PC-3 (cell line): ENCODE results near the gene NKX2-3. TPM values are rescaled to one million over a fixed set of nuclear protein-coding genes. Genes with fewer than 3 reads are reported as not detected.
A peak's percentile ranks its signal among the peaks of the same experiment; 100 is the strongest.

Experiments
- ATAC-seq: fragments of 200-7000 bp; cut with Tn5 transposase; 2 replicates; pipeline ENCODE4 v1.9.1; 2020; ENCODE audit warnings: mild to moderate bottlenecking, moderate library complexity
- BruUV-seq: library from RNA; stranded (reverse); fragments of 400-500 nt; replicated peaks from 2 replicates; lab custom pipeline; 2021; lab: Mats Ljungman, UMichigan
- CTCF ChIA-PET: fragments of 300-600 bp; sonication (Branson Sonifier 250); formaldehyde crosslinking; loops from one replicate; lab custom pipeline; 2022; ENCODE audit warnings: antibody characterized with exemption; lab: Charles Lee
- POLR2A ChIA-PET: fragments of 300-600 bp; sonication (Branson Sonifier 250); formaldehyde crosslinking; loops from one replicate; lab custom pipeline; 2022; ENCODE audit warnings: antibody characterized with exemption; ENCODE audit not compliant: unreplicated experiment; lab: Charles Lee
- DNase-seq: peaks from one replicate; pipeline ENCODE4 v3.0.0-alpha.2; 2015
- H2AFZ ChIP-seq: fragments of 300-600 bp; sonication (generic); 2 replicates; pipeline ENCODE4 v1.6.0; 2016; ENCODE audit warnings: antibody characterized with exemption, low read length
- H3F3A ChIP-seq: fragments of 300-600 bp; sonication (generic); one replicate; pipeline ENCODE4 v1.6.0; 2017; ENCODE audit warnings: antibody characterized with exemption, low read length, control low read depth, mild to moderate bottlenecking; ENCODE audit not compliant: unreplicated experiment
- H3K27ac ChIP-seq: fragments of 300-600 bp; sonication (generic); 2 replicates; pipeline ENCODE4 v1.5.1; 2016; ENCODE audit warnings: mild to moderate bottlenecking, low read length
- H3K27me3 ChIP-seq: fragments of 300-600 bp; sonication (generic); 2 replicates; pipeline ENCODE4 v1.6.1; 2016; ENCODE audit warnings: low read length, mixed read lengths
- H3K36me3 ChIP-seq: fragments of 300-600 bp; sonication (generic); 2 replicates; pipeline ENCODE4 v1.6.1; 2016; ENCODE audit warnings: low read depth, mixed run types, low read length, mixed read lengths
- H3K4me1 ChIP-seq: fragments of 300-600 bp; sonication (generic); 2 replicates; pipeline ENCODE4 v1.5.1; 2016; ENCODE audit warnings: low read length; ENCODE audit not compliant: insufficient read depth
- H3K4me2 ChIP-seq: fragments of 300-600 bp; sonication (generic); 2 replicates; pipeline ENCODE4 v1.6.0; 2016; ENCODE audit warnings: low read length
- H3K4me3 ChIP-seq: fragments of 300-600 bp; sonication (generic); 2 replicates; pipeline ENCODE4 v1.5.1; 2016; ENCODE audit warnings: mild to moderate bottlenecking, low read length, mixed read lengths
- H3K79me2 ChIP-seq: fragments of 300-600 bp; sonication (generic); 2 replicates; pipeline ENCODE4 v1.6.1; 2017; ENCODE audit warnings: low read length, mixed read lengths
- H3K9ac ChIP-seq: fragments of 300-600 bp; sonication (generic); 2 replicates; pipeline ENCODE4 v1.6.0; 2016; ENCODE audit warnings: mild to moderate bottlenecking, low read length
- H3K9me2 ChIP-seq: fragments of 300-600 bp; sonication (generic); replicated peaks from 2 replicates; pipeline ENCODE4 v1.6.1; 2016; ENCODE audit warnings: mixed run types, low read length, mixed read lengths
- H3K9me3 ChIP-seq: fragments of 300-600 bp; sonication (generic); 2 replicates; pipeline ENCODE4 v1.6.1; 2016; ENCODE audit warnings: low read length, mixed read lengths
- H4K20me1 ChIP-seq: fragments of 300-600 bp; sonication (generic); 2 replicates; pipeline ENCODE4 v1.6.1; 2016; ENCODE audit warnings: low read length, mixed read lengths
- CTCF ChIP-seq: fragments of 300-600 bp; sonication (generic); conservative IDR thresholded peaks from 2 replicates; pipeline ENCODE4 v1.5.1; 2017; ENCODE audit warnings: antibody characterized with exemption, low read depth, mild to moderate bottlenecking, low read length
- EZH2 ChIP-seq: fragments of 300-600 bp; sonication (generic); IDR thresholded peaks from one replicate; pipeline ENCODE4 v1.6.1; 2017; ENCODE audit warnings: antibody characterized with exemption, mild to moderate bottlenecking, low read length; ENCODE audit not compliant: unreplicated experiment
- EZH2phosphoT487 ChIP-seq: fragments of 300-600 bp; sonication (generic); IDR thresholded peaks from 2 replicates; pipeline ENCODE4 v1.6.1; 2018; ENCODE audit warnings: mild to moderate bottlenecking, antibody characterized with exemption, low read length, borderline replicate concordance
- intact Hi-C: fragments of 100-400 bp; cut with micrococcal nuclease; formaldehyde crosslinking; loops from 2 replicates; pipeline ENCODE4 v1.9.0; 2023
- total RNA-seq: library from RNA; depleted of rRNA; stranded (reverse); fragments of >200 nt; gene quantifications from 2 replicates; pipeline ENCODE4 v1.2.3, GENCODE V29; 2014

Gene NKX2-3
- total RNA-seq, 1 experiment from 2014 or later: 0.07 TPM

GRCh38 chr10:99573790-99574189 is 41.0 kb downstream of the NKX2-3 start:
- Histone ChIP-seq H2AFZ (no peak overlapping the region), H3K9me2 (no peaks in the 10 kb centered on the region), H4K20me1 (no peaks in the 10 kb centered on the region), H3K27me3 (no peaks in the 10 kb centered on the region), H3K27ac (no peak overlapping the region), H3K4me3 (no peak overlapping the region), H3F3A (no peaks in the 10 kb centered on the region), H3K79me2 (no peaks in the 10 kb centered on the region), H3K9me3 (no peaks in the 10 kb centered on the region), H3K4me1 (peaks cover 3% of the 10 kb centered on the region; the same call in 1 of the 2 replicates), H3K9ac (no peak overlapping the region), H3K4me2 (no peak overlapping the region), H3K36me3 (no peaks in the 10 kb centered on the region)
- CTCF ChIA-PET: no interaction called here
- POLR2A ChIA-PET: no interaction called here
- DNase-seq: no peak
- TF ChIP-seq CTCF (no peak), EZH2phosphoT487 (no peak), EZH2 (no peak)
- no peak for ATAC-seq
- no TSS peak for BruUV-seq
- intact Hi-C loops: no loop called here

GRCh38 chr10:99579971-99580370 is 47.2 kb downstream of the NKX2-3 start:
- no peaks in the 10 kb centered on the region for H3K9me3 ChIP-seq
- no TSS peak for BruUV-seq
- H3K4me3 ChIP-seq: no peak overlapping the region
- DNase-seq: peak; percentile 5
- intact Hi-C loops: no loop called here
- CTCF ChIA-PET: no interaction called here
- no peak overlapping the region for H2AFZ ChIP-seq
- no peak overlapping the region for H3K9ac ChIP-seq
- TF ChIP-seq EZH2phosphoT487 (no peak), CTCF (no peak), EZH2 (no peak)
- H3K4me1 ChIP-seq: no peaks in the 10 kb centered on the region
- H3F3A ChIP-seq: no peaks in the 10 kb centered on the region
- no peaks in the 10 kb centered on the region for H4K20me1 ChIP-seq
- POLR2A ChIA-PET: no interaction called here
- H3K27ac ChIP-seq: no peak overlapping the region
- peaks cover 9% of the 10 kb centered on the region for H3K27me3 ChIP-seq
- no peak for ATAC-seq
- H3K36me3 ChIP-seq: no peaks in the 10 kb centered on the region
- H3K9me2 ChIP-seq: no peaks in the 10 kb centered on the region
- H3K79me2 ChIP-seq: no peaks in the 10 kb centered on the region
- no peak overlapping the region for H3K4me2 ChIP-seq

- TF ChIP-seq EZH2phosphoT487: no peak
- TF ChIP-seq EZH2: no peak
- TF ChIP-seq CTCF: no peak
- CTCF ChIA-PET: no interaction called here
- Histone ChIP-seq H3K27ac (no peak overlapping the region), H3K36me3 (no peaks in the 10 kb centered on the region), H3K4me2 (no peak overlapping the region), H3K9me3 (no peaks in the 10 kb centered on the region), H3K9me2 (no peaks in the 10 kb centered on the region), H4K20me1 (no peaks in the 10 kb centered on the region), H3F3A (no peaks in the 10 kb centered on the region), H3K79me2 (no peaks in the 10 kb centered on the region), H3K9ac (no peak overlapping the region), H3K27me3 (peaks cover 9% of the 10 kb centered on the region), H3K4me3 (no peak overlapping the region), H3K4me1 (no peaks in the 10 kb centered on the region), H2AFZ (no peak overlapping the region)
- ATAC-seq: no peak
- no TSS peak for BruUV-seq
- POLR2A ChIA-PET: no interaction called here
- DNase-seq: no peak
- intact Hi-C loops: no loop called here
These were observed 49.6 kb downstream of the NKX2-3 start for GRCh38 chr10:99582255-99582770.
